IgD-negative memory B cell (primary cell): ENCODE results near the gene MFGE8. TPM values are rescaled to one million over a fixed set of nuclear protein-coding genes. Genes with fewer than 3 reads are reported as not detected.
A peak's percentile ranks its signal among the peaks of the same experiment; 100 is the strongest.

Source experiments
- H3K27ac Mint-ChIP-seq, 3 donors: one replicate each; pipeline ENCODE4 v1.8.0; 2020 to 2022; ENCODE audit warnings: mild to moderate bottlenecking in 3 of 3, mixed read lengths in 3 of 3, moderate library complexity in 1 of 3
- H3K27me3 Mint-ChIP-seq: one replicate; pipeline ENCODE4 v1.8.0; 2021; ENCODE audit warnings: mixed read lengths
- H3K36me3 Mint-ChIP-seq: one replicate; pipeline ENCODE4 v1.8.0; 2020; ENCODE audit warnings: mild to moderate bottlenecking, mixed read lengths
- H3K4me1 Mint-ChIP-seq, 3 donors: one replicate each; pipeline ENCODE4 v1.8.0; 2020 to 2022; ENCODE audit warnings: mixed read lengths in 3 of 3, mild to moderate bottlenecking in 1 of 3
- H3K4me3 Mint-ChIP-seq, 4 donors: one replicate each; pipeline ENCODE4 v1.8.0; 2020 to 2022; ENCODE audit warnings: mild to moderate bottlenecking in 4 of 4, mixed read lengths in 4 of 4, moderate library complexity in 3 of 4
- H3K9me3 Mint-ChIP-seq, 3 donors: one replicate each; pipeline ENCODE4 v1.8.0; 2020 to 2021; ENCODE audit warnings: mixed read lengths in 3 of 3, mild to moderate bottlenecking in 1 of 3
- polyA plus RNA-seq: library from polyadenylated mRNA; unstranded; fragments of 300-500 nt; fragmentation: Illumina TruSeq; gene quantifications from one replicate; pipeline ENCODE4 v1.2.3, GENCODE V29; 2021

The MFGE8 gene
- polyA plus RNA-seq, 1 donor from 2014 or later, result 4.8 TPM

GRCh38 chr15:88877906-88878305 lies 35.3 kb downstream of the MFGE8 start:
- Mint-ChIP-seq H3K27ac (no peak overlapping the region), H3K9me3 (no peaks in the 10 kb centered on the region), H3K36me3 (peaks cover 4% of the 10 kb centered on the region), H3K4me1 (no peaks in the 10 kb centered on the region), H3K4me3 (no peak overlapping the region), H3K27me3 (no peaks in the 10 kb centered on the region)

- no peaks in the 10 kb centered on the region for H3K4me1 Mint-ChIP-seq
- no peaks in the 10 kb centered on the region for H3K27me3 Mint-ChIP-seq
- peak overlapping the region in 1 of 3 donors; percentile 74 for H3K27ac Mint-ChIP-seq
- H3K36me3 Mint-ChIP-seq, result peaks cover 4% of the 10 kb centered on the region
- no peaks in the 10 kb centered on the region for H3K9me3 Mint-ChIP-seq
- no peak overlapping the region for H3K4me3 Mint-ChIP-seq
These were observed 35.8 kb downstream of the MFGE8 start for GRCh38 chr15:88877415-88877814.

GRCh38 chr15:88876573-88876972 lies 36.6 kb downstream of the MFGE8 start:
- Mint-ChIP-seq H3K27ac (no peak overlapping the region), H3K4me3 (no peak overlapping the region), H3K4me1 (no peaks in the 10 kb centered on the region), H3K36me3 (peaks cover 4% of the 10 kb centered on the region), H3K9me3 (no peaks in the 10 kb centered on the region), H3K27me3 (peaks cover 2% of the 10 kb centered on the region)

- Mint-ChIP-seq H3K4me3 (no peak overlapping the region), H3K9me3 (no peaks in the 10 kb centered on the region), H3K27me3 (peaks cover 4% of the 10 kb centered on the region), H3K4me1 (no peaks in the 10 kb centered on the region), H3K36me3 (peaks cover 6% of the 10 kb centered on the region), H3K27ac (peak overlapping the region in 1 of 3 donors; percentile 53)
These were observed 38.5 kb downstream of the MFGE8 start for GRCh38 chr15:88874684-88875083.

GRCh38 chr15:88874275-88874674 lies 38.9 kb downstream of the MFGE8 start:
- Mint-ChIP-seq H3K9me3 (no peaks in the 10 kb centered on the region), H3K4me1 (no peaks in the 10 kb centered on the region), H3K4me3 (no peak overlapping the region), H3K27ac (peak overlapping the region in 1 of 3 donors; percentile 53), H3K36me3 (peaks cover 6% of the 10 kb centered on the region), H3K27me3 (peaks cover 4% of the 10 kb centered on the region)

- H3K27me3 Mint-ChIP-seq, result peaks cover 4% of the 10 kb centered on the region
- H3K4me3 Mint-ChIP-seq, result no peak overlapping the region
- H3K4me1 Mint-ChIP-seq, result no peaks in the 10 kb centered on the region
- H3K27ac Mint-ChIP-seq, result no peak overlapping the region
- peaks cover 6% of the 10 kb centered on the region for H3K36me3 Mint-ChIP-seq
- no peaks in the 10 kb centered on the region for H3K9me3 Mint-ChIP-seq
These were observed 39.4 kb downstream of the MFGE8 start for GRCh38 chr15:88873786-88874185.

- no peak overlapping the region for H3K27ac Mint-ChIP-seq
- H3K36me3 Mint-ChIP-seq, result peaks cover 6% of the 10 kb centered on the region
- peaks cover 4% of the 10 kb centered on the region for H3K27me3 Mint-ChIP-seq
- no peak overlapping the region for H3K4me3 Mint-ChIP-seq
- H3K4me1 Mint-ChIP-seq, result no peaks in the 10 kb centered on the region
- H3K9me3 Mint-ChIP-seq, result no peaks in the 10 kb centered on the region
These were observed 40.5 kb downstream of the MFGE8 start for GRCh38 chr15:88872706-88873105.

GRCh38 chr15:88872106-88872505 lies 41.1 kb downstream of the MFGE8 start:
- H3K4me3 Mint-ChIP-seq, result no peak overlapping the region
- peaks cover 6% of the 10 kb centered on the region for H3K36me3 Mint-ChIP-seq
- peaks cover 4% of the 10 kb centered on the region for H3K27me3 Mint-ChIP-seq
- H3K9me3 Mint-ChIP-seq, result no peaks in the 10 kb centered on the region
- no peaks in the 10 kb centered on the region for H3K4me1 Mint-ChIP-seq
- no peak overlapping the region for H3K27ac Mint-ChIP-seq

- H3K4me1 Mint-ChIP-seq, result no peaks in the 10 kb centered on the region
- H3K27ac Mint-ChIP-seq, result no peak overlapping the region
- H3K9me3 Mint-ChIP-seq, result no peaks in the 10 kb centered on the region
- peaks cover 3% of the 10 kb centered on the region for H3K36me3 Mint-ChIP-seq
- H3K27me3 Mint-ChIP-seq, result peaks cover 4% of the 10 kb centered on the region
- no peak overlapping the region for H3K4me3 Mint-ChIP-seq
These were observed 41.9 kb downstream of the MFGE8 start for GRCh38 chr15:88871313-88871712.

GRCh38 chr15:88866295-88866881 lies 46.8 kb downstream of the MFGE8 start:
- Mint-ChIP-seq H3K4me1 (no peaks in the 10 kb centered on the region), H3K27me3 (peaks cover 2% of the 10 kb centered on the region), H3K36me3 (peaks cover 2% of the 10 kb centered on the region)

GRCh38 chr15:88865498-88866099 lies 47.6 kb downstream of the MFGE8 start:
- Mint-ChIP-seq H3K36me3 (no peaks in the 10 kb centered on the region), H3K4me3 (no peak overlapping the region), H3K27ac (no peak overlapping the region), H3K4me1 (no peaks in the 10 kb centered on the region), H3K27me3 (no peaks in the 10 kb centered on the region), H3K9me3 (no peaks in the 10 kb centered on the region)

More at GRCh38 chr15:88866295-88866881, 46.8 kb downstream of the MFGE8 start:
- no peak overlapping the region for H3K27ac Mint-ChIP-seq
- H3K9me3 Mint-ChIP-seq, result no peaks in the 10 kb centered on the region
- no peak overlapping the region for H3K4me3 Mint-ChIP-seq

- Mint-ChIP-seq H3K4me3 (no peak overlapping the region), H3K4me1 (no peaks in the 10 kb centered on the region), H3K36me3 (no peaks in the 10 kb centered on the region), H3K9me3 (no peaks in the 10 kb centered on the region), H3K27ac (no peak overlapping the region), H3K27me3 (no peaks in the 10 kb centered on the region)
These were observed 48.2 kb downstream of the MFGE8 start for GRCh38 chr15:88864861-88865497.

- no peak overlapping the region for H3K4me3 Mint-ChIP-seq
- no peaks in the 10 kb centered on the region for H3K4me1 Mint-ChIP-seq
- no peaks in the 10 kb centered on the region for H3K27me3 Mint-ChIP-seq
- H3K27ac Mint-ChIP-seq, result no peak overlapping the region
- H3K9me3 Mint-ChIP-seq, result no peaks in the 10 kb centered on the region
- no peaks in the 10 kb centered on the region for H3K36me3 Mint-ChIP-seq
These were observed 49.8 kb downstream of the MFGE8 start for GRCh38 chr15:88863412-88863811.

GRCh38 chr15:88860212-88860611 lies 53.0 kb downstream of the MFGE8 start:
- no peaks in the 10 kb centered on the region for H3K9me3 Mint-ChIP-seq
- no peaks in the 10 kb centered on the region for H3K4me1 Mint-ChIP-seq
- H3K27me3 Mint-ChIP-seq, result no peaks in the 10 kb centered on the region
- no peak overlapping the region for H3K27ac Mint-ChIP-seq
- H3K36me3 Mint-ChIP-seq, result no peaks in the 10 kb centered on the region
- H3K4me3 Mint-ChIP-seq, result no peak overlapping the region

- no peak overlapping the region for H3K27ac Mint-ChIP-seq
- no peaks in the 10 kb centered on the region for H3K4me1 Mint-ChIP-seq
- no peaks in the 10 kb centered on the region for H3K27me3 Mint-ChIP-seq
- H3K4me3 Mint-ChIP-seq, result peak overlapping the region in 1 of 4 donors; percentile 3
- H3K36me3 Mint-ChIP-seq, result no peaks in the 10 kb centered on the region
- peaks cover 0 to 3% (median 0%) of the 10 kb centered on the region in 3 donors for H3K9me3 Mint-ChIP-seq
These were observed 53.6 kb downstream of the MFGE8 start for GRCh38 chr15:88859550-88859949.

- no peak overlapping the region for H3K4me3 Mint-ChIP-seq
These were observed 54.2 kb downstream of the MFGE8 start for GRCh38 chr15:88858934-88859333.

More at GRCh38 chr15:88858934-88859333, 54.2 kb downstream of the MFGE8 start:
- Mint-ChIP-seq H3K27ac (no peak overlapping the region), H3K4me1 (no peaks in the 10 kb centered on the region), H3K36me3 (no peaks in the 10 kb centered on the region), H3K27me3 (no peaks in the 10 kb centered on the region), H3K9me3 (peaks cover 0 to 4% (median 0%) of the 10 kb centered on the region in 3 donors)
